GM12891 (cell line): Measurements from ENCODE around the gene LRRC7.

Experiments used
- PAX5 ChIP-seq: IDR thresholded peaks from 2 replicates; pipeline ENCODE4 v1.6.1; 2011; ENCODE audit warnings: low read length, moderate library complexity, mild to moderate bottlenecking; ENCODE audit not compliant: insufficient read depth, severe bottlenecking
- POLR2A ChIP-seq: IDR thresholded peaks from 2 replicates; pipeline ENCODE4 v1.6.1; 2011; ENCODE audit warnings: low read depth, low read length, control low read depth
- POLR2AphosphoS5 ChIP-seq: IDR thresholded peaks from 2 replicates; pipeline ENCODE4 v1.6.1; 2011; ENCODE audit warnings: low read depth, low read length, control low read depth
- POU2F2 ChIP-seq: IDR thresholded peaks from 2 replicates; pipeline ENCODE4 v1.6.1; 2011; ENCODE audit warnings: low read depth, mild to moderate bottlenecking, control low read depth, low read length, moderate library complexity
- SPI1 ChIP-seq: IDR thresholded peaks from 2 replicates; pipeline ENCODE4 v1.6.1; 2011; ENCODE audit warnings: low read depth, low read length, control low read depth
- TAF1 ChIP-seq: IDR thresholded peaks from 2 replicates; pipeline ENCODE4 v1.6.1; 2011; ENCODE audit warnings: low read depth, low read length, control low read depth

DNA sequence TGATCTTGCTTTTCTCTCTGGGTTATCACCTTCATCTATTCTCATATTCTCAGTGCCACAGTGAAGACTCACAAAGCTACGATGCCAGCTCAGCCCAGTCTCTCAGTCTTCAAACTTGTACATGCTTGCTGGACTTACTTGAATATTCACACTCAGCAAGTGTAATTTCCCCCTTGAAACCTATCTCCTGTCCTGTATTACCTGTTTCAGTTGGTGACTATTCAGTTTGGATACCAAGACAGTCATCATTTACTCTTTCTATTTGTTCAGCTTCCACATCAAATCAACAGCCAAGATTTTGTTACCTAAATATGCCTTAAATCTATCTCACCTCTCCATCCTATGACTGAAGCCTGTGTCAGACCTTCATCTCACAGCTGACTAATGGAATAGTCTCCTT, 209.7 kb downstream of the LRRC7 start:
- TF ChIP-seq TAF1 (no peak), POLR2AphosphoS5 (no peak), POLR2A (no peak), POU2F2 (no peak), SPI1 (no peak), PAX5 (no peak)
